HepG2 (cell line): ENCODE results near the gene TH. TPM values are rescaled to one million over a fixed set of nuclear protein-coding genes. Genes with fewer than 3 reads are reported as not detected.

Source experiments
- AGO2 ChIP-seq: fragments of 200-400 bp; formaldehyde crosslinking; optimal IDR thresholded peaks from 2 replicates; pipeline ENCODE3; 2017; ENCODE audit warnings: mild to moderate bottlenecking, low read depth, low read length, moderate library complexity
- AHDC1 ChIP-seq: sonication (generic); formaldehyde crosslinking; IDR thresholded peaks from 2 replicates; pipeline ENCODE4 v1.5.1; 2020; ENCODE audit warnings: mild to moderate bottlenecking, missing genetic modification reagents, borderline replicate concordance
- ATF7-NPFF ChIP-seq: sonication (generic); formaldehyde crosslinking; IDR thresholded peaks from 2 replicates; pipeline ENCODE4 v1.8.1; 2023; ENCODE audit warnings: mild to moderate bottlenecking, low read depth, missing genetic modification reagents, moderate library complexity
- FIP1L1 ChIP-seq: fragments of 200-400 bp; formaldehyde crosslinking; IDR thresholded peaks from 2 replicates; pipeline ENCODE4 v1.6.1; 2018; ENCODE audit warnings: low read depth, mild to moderate bottlenecking, low read length, moderate library complexity, borderline replicate concordance; ENCODE audit not compliant: insufficient read depth
- HNF1B ChIP-seq: sonication (generic); formaldehyde crosslinking; IDR thresholded peaks from 2 replicates; pipeline ENCODE4 v1.5.1; 2020; ENCODE audit warnings: mild to moderate bottlenecking, moderate library complexity, missing genetic modification reagents
- HNF4G ChIP-seq, 2 experiments: sonication (generic) in 1 of 2; formaldehyde crosslinking in 1 of 2; IDR thresholded peaks; 2 replicates each; pipeline versions ENCODE4 v1.4.0 to v1.6.1; 2011 to 2020; ENCODE audit warnings: borderline replicate concordance in 2 of 2, low read depth in 2 of 2, mild to moderate bottlenecking in 2 of 2, low read length in 1 of 2, missing genetic modification reagents in 1 of 2, moderate library complexity in 1 of 2
- MLX ChIP-seq: IDR thresholded peaks from 2 replicates; pipeline ENCODE4 v1.6.1; 2016
- MYC ChIP-seq: sonication (generic); formaldehyde crosslinking; IDR thresholded peaks from 2 replicates; pipeline ENCODE4 v1.9.0; 2021; ENCODE audit warnings: missing genetic modification reagents, borderline replicate concordance
- NCOA1 ChIP-seq: sonication (generic); formaldehyde crosslinking; IDR thresholded peaks from 2 replicates; pipeline ENCODE4 v1.9.0; 2021; ENCODE audit warnings: missing genetic modification reagents
- NONO ChIP-seq, 2 experiments: fragments of 450-650 bp in 1 of 2; sonication (generic) in 1 of 2; formaldehyde crosslinking in 1 of 2; IDR thresholded peaks in 1 of 2; conservative IDR thresholded peaks in 1 of 2; 2 replicates each; pipeline versions ENCODE4 v1.6.1 to v1.8.0; 2017 to 2022; ENCODE audit warnings: mild to moderate bottlenecking in 1 of 2, missing genetic modification reagents in 1 of 2, moderate library complexity in 1 of 2
- RBFOX2 ChIP-seq: fragments of 200-400 bp; formaldehyde crosslinking; IDR thresholded peaks from 2 replicates; pipeline ENCODE4 v1.6.1; 2017; ENCODE audit warnings: low read depth, mild to moderate bottlenecking, low read length
- RFX5 ChIP-seq: IDR thresholded peaks from 2 replicates; pipeline ENCODE4 v1.6.1; 2011; ENCODE audit warnings: low read depth, low read length, improper control_type of control experiment
- SPEN ChIP-seq: sonication (generic); formaldehyde crosslinking; IDR thresholded peaks from 2 replicates; pipeline ENCODE4 v1.5.1; 2020; ENCODE audit warnings: low read depth, mild to moderate bottlenecking, missing genetic modification reagents
- THAP11 ChIP-seq: IDR thresholded peaks from 2 replicates; pipeline ENCODE4 v1.6.1; 2016; ENCODE audit warnings: missing biosample characterization, missing genetic modification reagents
- ZFP82 ChIP-seq: sonication (generic); formaldehyde crosslinking; IDR thresholded peaks from 2 replicates; pipeline ENCODE4 v1.5.1; 2020; ENCODE audit warnings: mild to moderate bottlenecking, missing genetic modification reagents, borderline replicate concordance
- ZIK1 ChIP-seq: sonication (generic); formaldehyde crosslinking; IDR thresholded peaks from 2 replicates; pipeline ENCODE4 v1.5.0; 2020; ENCODE audit warnings: mild to moderate bottlenecking, low read depth, missing genetic modification reagents, borderline replicate concordance
- ZNF674 ChIP-seq: sonication (generic); formaldehyde crosslinking; IDR thresholded peaks from 2 replicates; pipeline ENCODE4 v1.5.0; 2020; ENCODE audit warnings: low read depth, mild to moderate bottlenecking, missing genetic modification reagents
- ZSCAN5A ChIP-seq: sonication (generic); formaldehyde crosslinking; IDR thresholded peaks from 2 replicates; pipeline ENCODE4 v1.8.0; 2022; ENCODE audit warnings: mild to moderate bottlenecking, missing genetic modification reagents, borderline replicate concordance
- polyA plus RNA-seq, 8 experiments: library from polyadenylated mRNA; depleted of rRNA in 3 of 8; stranded (reverse) in 7 of 8; unstranded in 1 of 8; fragments of >200 nt; fragmentation: Illumina TruSeq in 4 of 8; extraction: Trizol in 4 of 8; gene quantifications; 2 replicates each; pipeline versions ENCODE4 v1.2.1 to v1.2.3, GENCODE V29; 2011 to 2016; ENCODE audit warnings: low read depth in 4 of 8, missing spikeins in 1 of 8, mixed read lengths in 1 of 8; ENCODE audit not compliant: insufficient read depth in 1 of 8
- total RNA-seq, 5 experiments: library from RNA; depleted of rRNA; stranded (reverse); fragments of >200 nt; fragmentation: Illumina TruSeq; extraction: Trizol; gene quantifications; 2 replicates each; pipeline ENCODE4 v1.2.3, GENCODE V29; 2016; ENCODE audit warnings: low read depth in 1 of 5

TH gene
- total and polyA plus RNA-seq, 2 of the 13 experiments (the other 11 are each of a cell fraction or from before 2014, with no cell fraction given), result 0.36 TPM; not detected in 1

GRCh38 chr11:2129699-2130366, 41.8 kb downstream of the TH start (continued):
- TF ChIP-seq AHDC1 (CRISPR knock-in tag), result peak; percentile 21; the same call in 1 of the 2 replicates
- no peak for TF ChIP-seq NCOA1 (CRISPR knock-in tag)
- peak; percentile 58; the same call in 1 of the 2 replicates for TF ChIP-seq SPEN (CRISPR knock-in tag)
- TF ChIP-seq NONO (IDR thresholded peaks at IDR 0.05), result no peak
- peak; percentile 94 for TF ChIP-seq NONO (CRISPR knock-in tag; conservative IDR thresholded peaks at IDR 0.05)
- no peak for TF ChIP-seq HNF4G (IDR thresholded peaks at IDR 0.05; ENCODE audit: borderline replicate concordance, low read depth, low read length)
- TF ChIP-seq HNF4G (CRISPR knock-in tag; IDR thresholded peaks at IDR 0.05; ENCODE audit: borderline replicate concordance, low read depth), result no peak
- peak; percentile 13; the same call in 1 of the 2 replicates for TF ChIP-seq THAP11 (CRISPR knock-in tag)
- peak; percentile 58; the same call in 1 of the 2 replicates for TF ChIP-seq HNF1B
- 0 out of 2 replicates have a peak, but pooled peaks have one; percentile 6 for TF ChIP-seq MLX (CRISPR knock-in tag)
- TF ChIP-seq MYC (CRISPR knock-in tag), result peak; percentile 54; the same call in 1 of the 2 replicates
- peak; percentile 49; the same call in 1 of the 2 replicates for TF ChIP-seq ZFP82
- TF ChIP-seq ATF7-NPFF (CRISPR knock-in tag), result peak; percentile 64
- no peak for TF ChIP-seq FIP1L1
- peak; percentile 63; the same call in 1 of the 2 replicates for TF ChIP-seq ZSCAN5A
- peak; percentile 95 for TF ChIP-seq RBFOX2
- TF ChIP-seq ZNF674 (CRISPR knock-in tag), result no peak
- peak; percentile 100 for TF ChIP-seq AGO2
- TF ChIP-seq ZIK1 (CRISPR knock-in tag), result no peak
- no peak for TF ChIP-seq RFX5
